NCI-H748 (cell line): ENCODE data around the gene CENPL.

Experiments used
- DNase-seq: peaks from one replicate; lab custom pipeline; 2025; ENCODE audit not compliant: unreplicated experiment; lab: John Stamatoyannopoulos, UW

The CENPL gene

DNA sequence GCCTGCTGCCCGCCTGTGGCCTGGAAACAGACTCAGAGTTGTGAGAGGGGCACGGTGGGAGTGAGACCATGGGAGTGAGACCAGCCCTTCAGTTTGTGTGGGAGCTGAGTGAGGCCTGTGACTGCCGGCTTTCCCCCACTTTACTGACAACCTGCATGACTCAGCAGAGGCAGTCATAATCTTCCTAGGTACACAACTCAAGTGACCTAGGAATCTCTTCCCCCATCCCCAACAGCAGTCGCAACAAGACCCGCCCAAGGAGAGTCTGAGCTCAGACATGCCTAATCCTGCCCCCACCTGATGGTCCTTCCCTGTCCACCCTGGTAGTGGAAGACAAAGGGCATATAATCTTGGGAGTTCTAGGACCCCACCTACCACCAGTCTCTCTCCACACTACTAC, 65.7 kb downstream of the CENPL start:
- DNase-seq: no peak

- DNase-seq: no peak
These were observed 66.6 kb downstream of the CENPL start for GRCh38 chr1:173758110-173758509.

GRCh38 chr1:173757666-173758065, 67.0 kb downstream of the CENPL start:
- DNase-seq: no peak

DNA sequence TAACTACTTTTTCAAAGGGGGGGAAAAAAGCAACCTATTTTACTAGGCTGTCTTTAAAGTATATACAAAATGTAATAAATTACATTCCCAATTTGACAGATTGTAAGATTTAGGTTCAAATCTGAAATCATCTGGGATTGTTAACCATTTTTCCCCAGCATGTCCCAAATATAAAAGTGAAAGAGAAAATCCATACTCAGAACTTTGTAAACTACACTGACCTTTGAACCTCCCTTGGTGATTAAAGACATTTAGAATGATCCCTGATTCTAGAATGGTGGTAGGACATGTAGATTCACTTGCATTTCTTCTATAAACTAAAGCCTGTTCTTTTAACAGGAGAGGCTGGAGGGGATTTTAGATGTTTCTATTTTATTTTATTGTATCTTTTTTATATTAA, 70.9 kb downstream of the CENPL start:
- DNase-seq: no peak
